NCI-H345 (cell line): ENCODE data around the gene RESP18.
"Not testable (repeated sequence)": the region's sequence is repeated elsewhere in the genome, so short reads cannot be mapped to it uniquely, and the experiment has no call there.

Source experiments
- DNase-seq: peaks from one replicate; lab custom pipeline; 2025; lab: John Stamatoyannopoulos, UW

RESP18 gene

GRCh38 chr2:219291910-219292490, 40.5 kb downstream of the RESP18 start:
- DNase-seq = no peak

GRCh38 chr2:219291394-219291793, 41.1 kb downstream of the RESP18 start:
- DNase-seq = no peak

GRCh38 chr2:219290381-219291171, 42.0 kb downstream of the RESP18 start:
- DNase-seq = no peak

GRCh38 chr2:219289537-219290361, 42.8 kb downstream of the RESP18 start:
- no peak for DNase-seq

DNA sequence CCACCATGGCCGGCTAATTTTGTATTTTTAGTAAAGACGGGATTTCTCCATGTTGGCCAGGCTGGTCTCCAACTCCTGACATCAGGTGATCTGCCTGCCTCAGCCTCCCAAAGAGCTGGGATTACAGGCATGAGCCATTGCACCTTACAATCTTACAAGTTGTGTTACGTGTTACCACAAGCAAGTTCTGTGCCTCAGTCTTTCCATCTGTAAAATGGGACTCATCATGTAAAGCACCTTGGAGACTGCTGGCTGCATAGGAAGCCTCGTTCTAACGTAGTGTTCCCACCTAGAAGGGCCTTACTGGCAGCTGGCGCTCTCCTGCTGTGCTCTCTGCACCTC, 43.4 kb downstream of the RESP18 start:
- no peak for DNase-seq

DNA sequence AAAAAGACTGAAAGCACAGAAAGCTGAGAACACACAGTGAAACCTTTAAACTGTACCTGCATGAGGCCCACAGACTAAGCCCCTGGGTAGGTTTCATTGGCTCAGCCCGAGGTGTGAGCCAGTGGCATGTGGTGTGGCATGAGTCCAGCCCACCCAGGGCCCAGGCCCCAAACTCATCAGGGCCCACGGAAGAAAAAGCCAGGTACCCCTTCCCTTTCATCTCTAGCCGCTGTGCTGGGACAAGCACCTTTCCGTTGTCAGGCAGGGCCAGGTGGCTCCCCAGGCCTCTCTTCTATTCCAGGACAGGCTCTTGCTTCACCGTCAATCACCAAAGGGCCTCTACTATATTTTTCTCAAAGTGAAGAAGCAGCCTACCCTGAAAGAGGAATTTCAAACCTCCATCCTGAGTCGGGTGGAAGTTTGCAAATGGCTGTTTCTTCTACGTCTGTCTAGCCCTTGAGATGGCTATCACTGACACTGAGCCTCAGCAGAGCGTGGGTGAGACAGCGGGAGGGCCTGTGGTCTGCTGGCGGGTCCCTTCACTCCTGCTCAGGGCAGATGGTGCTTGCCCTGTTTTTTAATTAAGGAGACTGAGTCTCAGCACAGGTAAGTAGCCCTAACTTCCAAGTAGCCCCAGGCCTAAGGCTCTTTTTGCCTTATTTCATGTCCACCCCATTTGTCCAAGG, 44.8 kb downstream of the RESP18 start:
- DNase-seq = no peak

DNA sequence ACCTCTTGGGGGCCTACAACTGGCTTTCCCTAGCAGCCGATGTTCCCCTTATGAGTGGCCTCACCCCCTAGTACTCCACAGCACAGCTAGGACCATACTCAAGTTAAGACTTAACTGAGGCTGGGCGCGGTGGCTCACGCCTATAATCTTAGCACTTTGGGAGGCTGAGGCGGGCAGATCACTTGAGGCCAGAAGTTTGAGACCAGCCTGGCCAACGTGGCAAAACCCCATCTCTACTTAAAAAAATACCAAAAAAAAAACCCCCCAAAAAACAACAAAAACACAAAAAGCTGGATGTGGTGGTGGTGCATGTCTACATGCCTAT, 45.5 kb downstream of the RESP18 start:
- not testable (repeated sequence) for DNase-seq

DNA sequence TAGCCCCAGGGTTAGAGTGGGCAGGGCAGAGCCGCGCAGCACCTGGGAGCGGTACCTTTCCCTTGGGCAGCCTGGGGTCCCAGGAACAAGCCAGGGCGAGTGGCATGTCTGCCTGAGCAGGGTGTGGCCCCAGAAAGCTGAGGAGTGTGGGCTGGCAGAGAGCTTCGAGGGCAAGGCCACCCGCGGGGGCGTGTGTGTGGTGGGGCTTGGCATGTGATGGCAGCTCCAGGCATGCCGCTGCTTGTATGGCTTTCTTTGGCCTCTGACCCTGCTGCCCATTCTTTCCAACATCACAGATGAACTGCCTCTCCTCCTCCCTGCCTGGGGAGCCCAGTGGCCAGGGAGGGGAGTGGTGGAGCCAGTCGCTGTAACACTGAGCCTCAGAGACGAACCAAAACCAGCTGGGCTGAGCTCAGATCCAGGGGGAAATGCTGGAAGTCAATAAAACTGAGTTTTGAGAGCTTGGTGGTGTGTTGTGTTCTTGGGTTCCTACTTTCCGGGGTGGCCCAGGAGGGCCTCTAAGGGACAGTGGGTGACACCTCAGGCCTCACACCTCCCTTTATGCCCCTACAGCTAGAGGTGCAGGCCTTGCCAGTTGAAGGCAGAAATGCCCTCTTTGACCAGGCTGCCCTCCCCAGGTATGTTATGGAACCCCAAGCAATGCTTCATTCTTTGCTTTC, 46.0 kb downstream of the RESP18 start:
- DNase-seq = no peak

- no peak for DNase-seq
These were observed 46.6 kb downstream of the RESP18 start for GRCh38 chr2:219285894-219286425.

DNA sequence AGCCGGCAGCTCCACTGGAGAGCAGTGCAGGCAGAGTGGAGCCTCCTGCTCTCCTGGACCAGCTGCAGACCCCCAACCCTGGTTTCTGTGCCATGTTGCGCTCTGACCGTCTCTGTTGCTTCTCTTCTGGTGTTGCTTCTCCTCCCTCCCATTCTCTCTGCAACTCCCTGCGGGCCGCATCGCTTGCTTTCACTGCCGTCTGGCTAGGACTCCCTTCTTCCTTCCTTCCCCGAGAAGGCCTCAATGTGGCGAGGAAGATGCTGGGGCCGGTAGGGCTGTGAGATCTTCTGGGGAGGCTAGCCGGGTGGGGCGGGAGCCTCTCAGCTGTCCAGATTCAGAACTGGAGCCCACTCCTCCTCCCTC, 47.2 kb downstream of the RESP18 start:
- no peak for DNase-seq

- no peak for DNase-seq
These were observed 47.8 kb downstream of the RESP18 start for GRCh38 chr2:219284501-219285372.

- no peak for DNase-seq
These were observed 49.5 kb downstream of the RESP18 start for GRCh38 chr2:219282943-219283581.

- no peak for DNase-seq
These were observed 50.2 kb downstream of the RESP18 start for GRCh38 chr2:219282375-219282774.

DNA sequence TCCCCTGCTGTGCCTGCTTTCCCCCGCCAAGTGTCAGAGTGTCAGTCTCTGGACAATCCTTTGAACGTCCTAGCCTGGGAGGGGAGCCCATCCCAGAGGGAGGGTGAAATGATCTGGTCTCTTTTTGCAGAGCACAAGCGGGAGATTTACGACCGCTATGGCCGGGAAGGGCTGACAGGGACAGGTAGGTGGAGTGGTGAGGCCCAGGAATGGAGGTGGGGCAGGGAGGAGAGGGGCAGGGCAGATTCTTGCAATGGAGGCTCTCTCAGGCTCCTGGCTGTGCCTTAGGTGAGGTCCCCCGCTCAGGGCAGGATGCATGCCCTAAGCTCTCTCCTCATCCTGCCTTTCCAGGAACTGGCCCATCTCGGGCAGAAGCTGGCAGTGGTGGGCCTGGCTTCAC, 51.0 kb downstream of the RESP18 start:
- DNase-seq = no peak

- DNase-seq = no peak
These were observed 51.9 kb downstream of the RESP18 start for GRCh38 chr2:219280651-219281050.

DNA sequence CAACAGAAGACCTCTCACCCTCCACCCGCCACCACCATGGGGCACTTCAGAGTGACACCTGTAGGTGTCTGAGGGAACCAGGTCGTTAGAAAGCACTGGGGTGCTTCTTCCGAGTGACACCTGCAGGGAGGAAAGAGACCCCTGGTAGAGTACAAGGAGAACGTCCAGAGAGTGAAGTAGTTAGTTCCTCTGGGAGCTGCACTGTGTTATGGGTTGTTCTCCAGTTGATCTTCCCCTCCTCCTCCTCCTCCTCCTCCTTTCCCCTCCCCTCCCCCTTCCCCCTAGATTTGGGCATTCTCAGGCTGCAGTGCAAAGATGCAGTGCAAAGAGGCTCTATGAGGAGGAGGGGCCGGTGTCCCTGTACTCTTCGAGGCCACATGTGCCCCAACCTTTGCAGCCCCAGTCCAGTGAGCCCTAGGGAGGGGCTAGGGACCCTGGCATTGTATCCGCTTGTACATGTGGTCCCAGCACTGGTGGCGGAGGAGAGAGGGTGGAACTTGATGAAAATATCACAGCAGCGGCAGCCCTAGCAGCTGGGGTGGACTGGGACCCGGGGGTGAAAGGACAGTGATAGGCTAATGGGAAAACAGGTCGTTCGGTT, 52.5 kb downstream of the RESP18 start:
- no peak for DNase-seq

- peak; percentile 99 for DNase-seq
These were observed 53.2 kb downstream of the RESP18 start, which contains the start of gene DNAJB2 for GRCh38 chr2:219279151-219279915. TSS of gene DNAJB2 (plus strand) at chr2:219279366. CDS start at chr2:219279834, 468 bp downstream.

DNA sequence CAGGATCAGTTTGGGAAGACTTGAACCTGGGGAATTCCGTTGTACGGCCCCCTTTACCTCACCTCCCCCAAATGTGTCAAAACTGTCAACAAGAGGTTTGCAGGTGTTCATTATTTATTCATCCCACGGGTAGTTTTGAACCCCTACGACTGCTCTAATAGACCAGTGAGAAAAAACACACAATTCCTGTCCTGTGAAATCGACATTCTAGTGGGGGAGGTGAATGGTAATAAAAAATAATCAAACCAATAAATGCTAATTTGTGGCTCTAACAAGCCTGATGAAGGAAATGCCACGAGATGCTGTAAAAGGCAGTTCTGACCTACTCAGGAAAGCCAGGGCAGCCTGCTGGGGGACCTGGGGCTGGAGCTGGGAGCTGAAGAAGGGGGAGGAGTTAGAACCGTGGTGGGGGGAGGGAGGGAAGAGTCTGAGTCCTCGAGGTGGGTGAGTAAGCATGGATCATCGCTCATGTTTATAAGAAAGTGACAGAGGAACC, 53.8 kb downstream of the RESP18 start:
- DNase-seq = no peak
